ENCODE results near the gene BCKDK. TPM values are rescaled to one million over a fixed set of nuclear protein-coding genes. Genes with fewer than 3 reads are reported as not detected.

Gene BCKDK
- total RNA-seq, 1 donor from 2014 or later = 29.8 TPM

DNA sequence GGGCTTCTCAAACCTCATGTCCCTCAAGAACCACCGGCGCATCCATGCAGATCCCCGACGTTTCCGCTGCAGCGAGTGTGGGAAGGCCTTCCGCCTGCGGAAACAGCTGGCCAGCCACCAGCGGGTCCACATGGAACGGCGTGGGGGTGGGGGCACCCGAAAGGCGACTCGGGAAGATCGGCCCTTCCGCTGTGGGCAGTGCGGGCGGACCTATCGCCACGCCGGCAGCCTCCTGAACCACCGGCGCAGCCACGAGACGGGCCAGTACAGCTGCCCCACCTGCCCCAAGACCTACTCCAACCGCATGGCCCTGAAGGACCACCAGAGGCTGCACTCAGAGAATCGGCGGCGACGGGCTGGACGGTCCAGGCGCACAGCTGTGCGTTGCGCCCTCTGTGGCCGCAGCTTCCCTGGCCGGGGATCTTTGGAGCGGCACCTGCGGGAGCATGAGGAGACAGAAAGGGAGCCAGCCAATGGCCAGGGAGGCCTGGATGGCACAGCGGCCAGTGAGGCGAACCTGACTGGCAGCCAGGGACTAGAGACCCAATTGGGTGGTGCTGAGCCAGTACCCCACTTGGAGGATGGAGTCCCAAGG lies 28.1 kb upstream of the BCKDK start:
- DNase-seq (ENCODE audit: low spot score) = no peak

DNA sequence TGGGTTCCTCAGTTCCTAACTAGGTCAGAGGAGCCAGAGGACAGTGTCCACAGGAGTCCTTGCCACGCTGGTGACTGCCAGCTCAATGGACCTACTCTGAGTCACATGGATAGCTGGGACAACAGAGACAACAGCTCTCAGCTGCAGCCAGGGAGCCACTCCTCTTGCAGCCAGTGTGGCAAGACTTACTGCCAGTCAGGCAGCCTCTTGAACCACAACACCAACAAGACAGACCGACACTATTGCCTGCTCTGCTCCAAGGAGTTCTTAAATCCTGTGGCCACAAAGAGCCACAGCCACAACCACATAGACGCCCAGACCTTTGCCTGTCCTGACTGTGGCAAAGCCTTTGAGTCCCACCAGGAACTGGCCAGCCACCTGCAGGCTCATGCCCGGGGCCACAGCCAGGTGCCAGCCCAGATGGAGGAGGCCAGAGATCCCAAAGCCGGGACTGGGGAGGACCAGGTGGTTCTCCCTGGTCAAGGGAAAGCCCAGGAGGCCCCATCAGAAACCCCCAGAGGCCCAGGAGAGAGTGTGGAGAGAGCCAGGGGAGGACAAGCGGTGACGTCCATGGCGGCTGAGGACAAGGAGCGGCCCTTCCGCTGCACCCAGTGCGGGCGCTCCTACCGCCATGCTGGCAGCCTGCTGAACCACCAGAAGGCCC lies 27.3 kb upstream of the BCKDK start:
- DNase-seq (ENCODE audit: low spot score) = no peak

DNA sequence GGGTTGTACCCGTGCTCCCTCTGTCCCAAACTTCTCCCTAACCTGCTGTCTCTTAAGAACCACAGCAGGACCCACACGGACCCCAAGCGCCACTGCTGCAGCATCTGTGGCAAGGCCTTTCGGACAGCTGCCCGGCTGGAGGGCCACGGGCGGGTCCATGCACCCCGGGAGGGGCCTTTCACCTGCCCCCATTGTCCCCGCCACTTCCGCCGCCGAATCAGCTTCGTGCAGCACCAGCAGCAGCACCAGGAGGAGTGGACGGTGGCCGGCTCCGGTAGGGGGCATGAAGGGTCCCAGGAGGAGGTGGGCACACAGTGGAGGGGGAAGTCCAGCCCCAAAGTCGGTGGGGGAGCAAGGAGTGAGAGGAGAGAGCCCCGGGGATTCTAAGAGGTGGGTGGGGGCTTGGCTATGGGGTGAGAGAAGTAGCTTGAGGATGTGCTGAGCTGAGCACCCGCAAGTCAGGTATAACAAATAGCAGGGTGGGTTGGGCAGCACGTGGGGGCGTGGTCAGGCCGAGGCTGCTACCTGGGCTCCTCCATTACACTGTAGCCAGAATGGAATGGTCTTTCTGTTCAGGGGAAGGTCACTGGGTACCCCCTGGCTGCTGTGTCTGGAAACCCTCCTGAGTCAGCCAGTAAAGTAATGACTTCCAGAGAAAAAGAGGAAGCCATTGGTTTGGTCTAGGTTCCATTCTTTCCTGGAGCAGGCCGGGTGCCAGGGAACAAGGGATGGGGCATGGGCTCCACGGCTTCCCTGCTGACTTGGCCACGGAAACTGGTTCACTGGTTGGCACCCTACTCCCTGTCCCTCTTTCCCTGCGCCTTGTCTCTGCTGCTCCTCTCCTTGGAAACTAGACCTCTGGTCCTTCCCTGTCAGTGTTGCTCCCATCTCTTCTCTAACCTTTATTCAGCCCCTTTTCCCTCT lies 26.5 kb upstream of the BCKDK start:
- no peak for DNase-seq (ENCODE audit: low spot score)

DNA sequence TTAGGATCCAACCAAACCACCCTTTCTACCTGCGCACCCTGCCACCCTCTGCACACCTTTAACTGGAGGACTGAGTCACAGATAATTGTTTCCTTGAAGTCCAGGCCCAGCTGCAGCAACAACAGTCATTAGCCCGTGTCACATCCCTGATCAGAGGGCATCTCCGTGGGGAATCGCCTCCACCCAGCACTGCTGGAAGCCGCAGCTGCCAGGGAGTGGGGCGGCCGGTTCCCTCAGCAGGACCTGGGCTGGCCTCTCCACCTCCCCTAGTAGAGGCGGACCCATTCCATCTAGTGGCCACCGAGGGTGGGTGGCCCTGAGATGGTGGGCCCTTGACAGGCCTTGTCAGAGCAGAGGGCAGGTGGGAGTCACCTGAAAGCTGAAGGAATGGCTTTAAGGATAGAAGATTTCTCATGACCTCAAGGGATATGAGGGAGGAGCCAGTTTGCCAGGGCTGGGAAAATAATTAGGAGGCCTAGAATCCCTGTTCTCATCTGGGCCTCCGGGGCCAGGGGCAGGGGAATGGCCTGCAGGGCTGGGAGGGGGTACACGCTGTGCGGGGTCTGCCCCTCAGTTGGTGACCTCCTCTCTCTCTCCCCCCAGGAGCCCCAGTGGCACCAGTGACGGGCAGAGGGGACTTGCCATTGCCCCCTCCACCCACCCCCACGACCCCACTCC lies 25.7 kb upstream of the BCKDK start:
- DNase-seq (ENCODE audit: low spot score) = no peak

DNA sequence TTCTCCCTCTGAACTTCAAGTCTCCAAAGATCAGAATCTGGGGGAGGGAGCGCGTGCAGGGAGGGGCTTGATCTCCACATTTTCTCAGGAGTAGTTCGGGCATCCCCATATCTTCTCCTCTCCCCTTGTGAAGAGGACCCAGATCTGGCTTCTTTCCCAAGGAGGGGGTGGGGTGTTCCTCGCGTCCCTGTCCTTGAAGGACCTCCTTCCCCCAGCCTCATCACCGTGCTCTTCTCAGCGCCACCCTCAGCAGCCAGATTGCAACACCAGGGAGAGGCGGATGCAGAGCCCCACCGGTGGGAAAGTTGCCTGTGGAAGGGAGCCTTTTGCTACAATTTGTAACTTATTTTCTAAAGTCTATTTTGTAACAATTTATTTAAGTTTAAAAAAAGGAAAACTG lies 25.1 kb upstream of the BCKDK start:
- no peak for DNase-seq (ENCODE audit: low spot score)

DNA sequence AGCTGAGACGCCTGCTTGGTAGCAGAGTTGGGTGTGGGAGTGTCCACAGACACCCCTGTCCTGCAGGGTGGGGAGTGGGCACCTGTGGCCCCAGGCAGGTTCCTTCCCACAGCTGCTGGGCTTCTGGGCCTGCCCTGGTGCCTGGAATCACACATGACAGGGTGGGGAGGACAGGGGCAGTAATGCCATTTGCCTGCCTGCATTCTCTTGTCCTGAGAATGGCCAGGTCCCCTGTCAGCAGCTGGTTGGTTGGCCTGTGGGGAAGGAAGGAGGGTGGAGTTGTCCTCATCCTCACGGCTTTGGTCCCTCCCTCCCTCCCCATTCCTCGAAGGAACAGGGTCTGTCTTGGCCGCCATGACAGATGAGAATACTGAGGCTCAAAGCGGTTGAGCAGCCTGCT lies 24.6 kb upstream of the BCKDK start:
- DNase-seq (ENCODE audit: low spot score) = no peak

DNA sequence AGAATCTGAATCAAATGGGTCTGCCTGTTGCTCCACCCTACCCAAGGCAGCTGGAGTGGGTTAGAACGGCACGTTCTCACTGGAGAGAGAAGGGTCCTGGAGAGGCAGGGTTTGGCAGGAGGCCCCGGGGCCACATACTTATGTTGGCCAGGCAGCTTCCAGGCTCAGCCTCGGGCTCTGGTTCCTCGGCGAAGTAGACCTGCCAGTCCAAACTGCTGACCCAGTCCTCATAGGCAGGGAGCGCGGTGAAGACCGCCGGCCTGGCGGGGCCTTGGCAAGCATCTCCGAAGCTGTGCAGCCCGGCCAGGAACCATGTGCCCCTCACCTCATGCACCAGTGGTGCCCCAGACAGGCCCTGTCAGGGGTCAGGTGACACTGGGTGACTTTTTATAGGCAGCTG lies 24.2 kb upstream of the BCKDK start:
- DNase-seq (ENCODE audit: low spot score) = no peak

DNA sequence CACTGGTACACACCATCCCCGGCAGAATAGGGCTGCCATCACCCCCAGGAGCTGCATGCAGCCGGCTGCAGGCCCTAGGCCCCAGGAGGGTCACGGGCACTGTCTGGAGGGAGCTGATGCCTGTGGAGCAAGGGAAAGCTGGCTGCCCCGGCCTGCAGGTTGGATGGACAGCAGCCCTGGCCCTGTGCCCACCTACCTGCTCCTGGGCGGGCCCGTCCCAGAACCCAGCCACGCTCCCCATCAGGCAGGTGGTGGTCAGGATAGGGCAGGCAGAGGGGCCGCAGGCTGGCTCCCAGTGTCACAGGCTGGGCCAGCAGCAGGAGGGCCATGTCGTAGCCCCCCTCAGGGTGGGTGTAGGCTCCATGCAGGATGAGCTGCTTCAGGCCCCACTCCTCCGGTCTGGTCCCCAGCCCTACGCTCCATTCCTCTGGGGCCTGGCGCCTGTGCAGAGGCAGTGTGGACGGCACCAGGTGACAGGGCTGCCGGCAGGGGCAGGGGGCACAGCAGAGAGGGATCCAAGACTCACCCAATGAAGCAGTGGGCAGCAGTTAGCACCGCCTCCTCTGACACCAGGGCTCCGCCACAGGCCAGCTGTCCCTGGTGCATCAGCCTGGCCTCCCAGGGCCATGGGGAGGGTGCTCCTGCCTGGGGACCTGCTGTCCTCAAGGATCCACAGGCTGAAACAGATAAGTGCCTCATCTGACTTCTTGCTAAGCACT lies 23.4 kb upstream of the BCKDK start:
- no peak for DNase-seq (ENCODE audit: low spot score)

DNA sequence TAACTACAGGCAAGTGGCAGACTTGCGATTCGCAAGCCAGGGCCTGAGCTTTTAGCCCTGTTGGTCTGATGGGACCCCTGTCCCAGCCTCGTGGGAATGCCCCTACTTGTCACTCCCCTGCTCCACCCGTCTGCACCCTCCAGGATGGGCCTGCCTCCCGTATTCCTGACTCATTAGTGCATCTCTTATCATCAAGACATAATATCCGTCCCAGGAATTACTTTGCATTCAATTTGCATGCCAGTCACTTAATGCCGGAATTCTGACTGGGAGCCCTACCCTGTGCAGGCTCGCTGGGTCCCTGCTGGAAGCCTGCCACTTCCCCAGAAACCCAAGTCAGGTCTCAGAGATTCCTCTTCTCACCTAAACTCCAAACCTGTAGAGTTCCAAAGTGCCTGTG lies 22.8 kb upstream of the BCKDK start:
- DNase-seq (ENCODE audit: low spot score) = no peak

DNA sequence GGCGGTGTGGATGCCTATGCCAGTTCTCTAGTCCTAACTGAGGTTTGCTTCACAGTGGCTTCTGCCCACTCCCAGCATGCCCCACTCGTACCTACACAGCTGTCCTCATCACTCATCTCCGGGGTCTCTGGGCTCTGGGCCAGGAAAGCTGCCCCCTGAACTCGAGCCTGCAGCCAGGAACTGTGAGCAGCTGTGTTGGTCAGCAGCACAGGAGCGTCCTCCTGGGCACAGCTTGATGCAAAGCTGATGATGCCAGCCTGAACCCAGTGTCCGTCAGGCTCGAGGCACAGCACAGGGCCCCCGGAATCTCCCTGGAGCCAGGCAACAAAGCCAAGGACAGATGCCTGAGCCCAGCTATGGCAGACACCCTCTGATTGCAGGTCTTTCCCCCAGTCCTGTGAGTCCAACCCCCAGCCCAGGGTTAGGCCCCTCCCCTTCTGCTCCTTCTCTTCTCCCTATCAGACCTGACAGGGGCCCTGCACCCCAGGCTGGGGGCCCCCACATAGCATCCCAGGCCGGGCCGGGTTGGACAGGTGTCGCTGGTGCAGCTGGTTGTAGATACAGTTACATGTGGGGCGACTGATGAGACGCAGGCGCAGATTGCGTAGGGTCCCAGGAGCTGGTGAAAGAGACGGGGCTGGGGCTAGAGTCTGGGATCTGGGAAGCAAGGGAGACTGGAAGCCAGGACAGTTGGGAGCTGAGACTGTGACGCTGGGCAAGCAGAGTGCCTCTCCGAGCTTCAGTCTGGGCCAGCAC lies 22.1 kb upstream of the BCKDK start:
- no peak for DNase-seq (ENCODE audit: low spot score)

DNA sequence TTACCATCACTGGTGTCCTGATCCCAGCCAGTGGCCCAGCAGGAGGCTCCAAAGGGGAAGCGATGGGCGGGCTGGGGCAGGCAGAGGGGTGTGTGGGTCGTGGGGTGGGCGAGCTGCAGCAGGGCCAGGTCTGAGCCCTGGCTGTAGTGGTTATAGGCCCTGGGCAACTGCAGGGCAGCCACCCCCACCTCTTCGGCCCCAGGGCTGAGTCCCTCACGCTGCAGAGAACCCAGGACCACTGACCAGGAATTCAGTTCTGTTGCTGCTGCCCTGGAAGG lies 21.6 kb upstream of the BCKDK start:
- DNase-seq (ENCODE audit: low spot score) = no peak

DNA sequence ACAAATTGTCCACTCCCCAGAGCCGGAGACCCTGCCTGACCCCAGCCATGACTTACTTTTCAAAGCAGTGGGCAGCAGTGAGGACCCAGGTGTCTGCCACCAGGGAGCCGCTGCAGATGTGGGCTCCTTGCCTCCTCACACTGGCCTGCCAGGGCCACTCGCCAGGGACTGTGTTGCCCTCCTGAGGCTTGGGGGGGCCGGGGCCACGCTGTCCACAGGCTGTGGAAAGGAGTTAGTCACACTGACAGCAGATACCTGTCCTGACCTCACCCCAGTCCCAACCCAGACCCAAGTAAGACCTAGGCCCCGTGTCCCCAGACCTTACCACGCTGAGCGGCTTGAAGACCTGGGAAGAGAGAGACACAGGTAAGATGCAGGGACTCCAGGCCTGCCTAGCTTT lies 20.7 kb upstream of the BCKDK start:
- DNase-seq (ENCODE audit: low spot score) = no peak

DNA sequence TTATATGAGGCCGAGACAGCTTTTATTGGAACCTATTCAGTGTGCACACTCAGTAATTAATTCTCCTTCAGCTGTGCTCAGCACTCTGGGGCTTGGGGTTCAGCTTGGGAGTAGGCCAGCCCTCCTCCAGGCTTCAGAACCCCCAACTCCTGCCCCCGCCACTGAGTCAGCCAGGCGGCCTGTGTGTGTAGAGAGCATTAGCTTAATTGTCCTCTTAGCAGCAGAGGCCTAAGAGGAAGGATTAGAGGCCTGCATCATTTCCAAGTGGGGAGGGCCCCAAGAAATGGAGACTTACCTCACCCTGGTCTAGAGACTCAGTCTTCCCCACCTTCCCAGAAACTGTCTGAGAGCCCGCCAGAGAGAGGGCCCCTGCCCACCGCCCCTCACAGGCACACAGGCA lies 20.2 kb upstream of the BCKDK start:
- no peak for DNase-seq (ENCODE audit: low spot score)

DNA sequence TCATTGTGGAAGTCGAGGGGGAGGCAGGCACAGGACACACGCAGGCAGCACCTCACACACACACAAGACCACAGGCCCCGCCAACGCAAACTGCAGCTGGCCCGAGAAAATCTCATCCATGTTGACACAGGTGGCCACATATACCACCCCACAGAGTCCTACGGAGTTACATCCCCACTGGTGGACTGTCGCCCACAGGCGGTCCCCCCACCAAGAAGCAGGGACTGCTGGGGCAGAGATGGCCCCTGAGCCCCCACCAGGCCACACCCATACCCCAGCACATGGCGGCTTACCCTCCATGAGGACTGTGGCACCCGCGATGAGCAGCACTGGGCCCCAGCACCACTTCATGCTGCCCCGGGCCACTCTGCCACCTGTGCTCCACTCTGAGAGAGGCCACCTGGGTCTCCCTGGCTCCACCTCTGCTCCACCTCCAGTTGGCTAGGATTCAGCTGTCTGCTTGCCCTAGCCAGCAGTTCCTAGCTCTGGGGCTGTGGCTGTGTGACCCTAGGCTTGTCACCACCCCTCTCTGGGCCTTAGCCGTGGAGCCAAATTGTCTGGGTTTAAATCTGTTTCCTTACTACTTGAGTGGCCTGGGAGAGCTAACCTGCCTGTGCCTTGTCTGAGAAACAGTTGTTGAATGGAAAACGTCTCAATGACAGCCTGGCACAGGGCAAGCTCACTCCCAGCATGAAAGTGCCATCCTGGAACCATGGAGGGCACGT lies 19.6 kb upstream of the BCKDK start, which contains the start of gene PRSS53:
Gene PRSS53, minus strand, starts transcription at position 485 of the 725 bp plus-strand sequence. Its CDS starts 134 bp downstream, at position 351.
- DNase-seq (ENCODE audit: low spot score) = no peak

DNA sequence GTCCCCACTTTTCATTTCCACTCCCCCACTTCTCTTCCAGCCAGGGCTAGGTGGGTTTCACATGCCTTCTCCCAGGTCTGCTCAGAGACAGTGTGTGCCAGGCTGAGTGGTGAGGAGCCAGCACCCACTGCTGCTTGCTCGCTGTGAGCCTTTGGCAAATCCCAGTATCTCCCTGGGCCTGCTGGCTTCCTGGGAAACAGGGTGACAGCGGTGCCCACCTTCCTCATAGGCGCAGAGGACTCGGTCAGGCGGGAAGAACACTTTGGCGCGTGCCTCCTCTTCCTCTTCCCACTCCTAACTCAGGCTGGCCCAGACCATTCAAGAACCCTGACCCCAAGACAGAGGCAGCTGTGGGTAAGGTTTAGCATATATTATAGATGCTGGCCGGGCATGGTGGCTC lies 19.0 kb upstream of the BCKDK start:
- no peak for DNase-seq (ENCODE audit: low spot score)

DNA sequence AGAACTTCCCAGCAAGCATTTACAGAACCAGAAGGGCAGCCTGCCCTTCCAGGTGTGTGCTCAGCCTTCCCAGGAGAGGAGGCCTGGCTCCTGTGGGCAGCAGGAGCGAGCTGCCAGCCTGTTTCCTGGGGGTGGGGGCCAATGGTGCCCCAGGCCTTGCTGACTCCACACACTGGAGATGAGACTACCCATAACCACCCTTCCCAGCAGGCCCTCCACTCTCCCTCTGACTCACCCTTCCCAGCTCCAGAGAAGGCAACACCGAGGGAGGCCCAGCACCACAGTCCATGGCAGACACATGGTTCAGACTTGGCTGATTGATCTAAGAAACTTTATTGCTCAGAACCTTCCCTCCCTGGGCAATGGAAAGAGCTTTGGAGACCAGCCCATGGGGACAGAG lies 17.6 kb upstream of the BCKDK start:
- DNase-seq (ENCODE audit: low spot score) = no peak

DNA sequence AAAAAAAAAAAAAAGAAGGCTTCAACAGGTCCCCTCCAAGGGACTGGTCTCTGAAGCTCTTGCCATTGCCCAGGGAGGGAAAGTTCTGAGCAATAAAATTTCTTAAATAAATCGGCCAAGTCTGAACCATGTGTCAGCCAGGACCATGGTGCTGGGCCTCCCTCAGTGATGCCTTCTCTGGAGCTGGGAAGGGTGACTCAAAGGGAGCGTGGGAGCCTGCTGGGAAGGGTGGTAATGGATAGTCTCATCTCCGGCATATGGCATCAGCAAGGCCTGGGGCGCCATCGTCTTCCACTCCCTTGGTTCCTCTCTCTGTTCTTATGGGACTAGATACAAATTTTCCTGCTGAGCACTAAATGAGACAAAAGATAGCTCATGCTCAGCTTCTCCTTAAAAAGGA lies 15.9 kb upstream of the BCKDK start:
- DNase-seq (ENCODE audit: low spot score) = no peak

DNA sequence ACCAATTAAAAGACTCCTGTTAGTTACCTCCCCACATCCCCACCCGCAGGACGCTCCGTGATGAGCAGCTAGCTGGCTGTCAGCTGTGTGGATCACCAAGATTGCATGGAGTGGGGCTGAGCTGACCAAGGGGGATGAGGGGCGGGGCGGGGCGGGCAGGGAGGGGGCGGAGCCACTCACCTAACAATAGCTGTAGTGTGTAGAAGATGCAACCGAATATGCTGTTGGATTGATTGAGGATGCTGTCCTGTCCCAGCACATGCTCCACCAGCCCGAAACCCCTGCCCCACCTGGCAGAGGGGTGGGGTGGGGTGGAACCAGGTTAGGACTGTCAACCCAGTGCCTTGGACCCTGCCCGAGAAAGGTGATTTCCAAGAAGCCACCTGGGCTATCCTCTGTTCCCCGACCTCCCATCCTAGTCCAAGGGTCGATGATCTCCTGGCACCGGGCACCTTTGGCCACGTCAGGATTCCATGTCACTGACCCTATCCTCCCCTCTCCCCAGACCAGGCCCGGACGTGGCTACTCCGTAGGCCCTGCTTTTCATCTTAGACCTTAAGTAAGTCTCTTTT lies 15.0 kb upstream of the BCKDK start:
- no peak for DNase-seq (ENCODE audit: low spot score)

DNA sequence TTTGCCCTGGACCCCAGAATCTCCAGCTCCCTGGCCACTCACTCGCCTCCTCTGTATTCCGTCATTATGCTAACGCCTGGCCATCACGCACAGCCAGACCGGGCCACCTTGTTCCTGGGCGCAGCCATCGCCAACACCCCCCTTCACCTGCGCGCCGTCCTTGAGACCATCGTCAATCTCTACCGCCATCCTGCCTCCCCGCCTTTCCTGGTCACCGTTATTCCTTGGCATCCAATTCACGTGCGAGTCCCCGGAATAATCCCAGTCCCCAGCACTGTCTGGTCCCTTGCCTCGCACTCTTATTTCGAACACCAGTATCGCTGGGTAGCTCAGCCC lies 14.1 kb upstream of the BCKDK start:
- DNase-seq (ENCODE audit: low spot score) = no peak

DNA sequence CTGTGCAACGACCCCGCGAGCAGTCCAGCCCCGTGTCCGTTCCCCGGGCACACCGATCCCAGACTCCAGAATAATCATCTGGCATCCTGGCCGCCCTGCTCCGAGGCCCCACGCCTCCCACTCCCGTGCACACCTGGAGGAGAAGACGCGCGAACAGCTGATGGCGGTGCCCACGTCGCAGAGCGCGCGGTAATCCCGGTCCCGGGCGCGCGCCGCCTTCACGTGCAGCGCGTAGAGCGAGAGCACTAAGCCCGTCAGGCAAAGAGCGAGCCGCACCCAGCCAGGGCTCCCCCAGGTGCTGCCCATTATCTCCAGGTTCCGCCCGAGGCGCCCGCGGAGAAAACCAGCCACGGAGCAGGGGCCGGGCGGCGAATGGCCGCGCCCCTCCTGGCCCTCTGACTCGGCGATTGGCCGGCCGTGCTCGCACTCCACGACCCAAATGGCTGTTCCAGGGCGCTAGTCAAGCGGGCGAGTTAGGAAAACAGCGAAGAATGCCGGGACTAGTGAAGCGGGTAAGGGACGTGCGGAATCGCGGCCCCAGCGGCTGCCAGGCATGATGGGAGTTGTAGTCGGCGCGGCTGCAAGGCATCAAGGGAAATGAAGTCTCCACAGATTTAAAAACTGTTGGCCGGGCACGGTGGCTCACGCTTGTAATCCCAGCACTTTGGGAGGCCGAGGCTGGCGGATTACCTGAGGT lies 13.6 kb upstream of the BCKDK start, which contains the start of gene VKORC1:
Gene VKORC1, minus strand, starts transcription at position 374 of the 697 bp plus-strand sequence. Its CDS starts 68 bp downstream, at position 306.
- DNase-seq (ENCODE audit: low spot score) = peak; percentile 94
